Duodenal mucosa (tissue), 2 donors: ENCODE measurements around the gene GJD2.

Source experiments
- H3K27ac ChIP-seq: one replicate; pipeline ENCODE4 v1.7.0; 2013; ENCODE audit warnings: low read depth, low read length
- H3K27me3 ChIP-seq, 2 donors: one replicate each; pipeline ENCODE4 v1.7.0; 2013; ENCODE audit warnings: low read length in 2 of 2, control low read depth in 1 of 2; ENCODE audit not compliant: insufficient read depth in 2 of 2, control insufficient read depth in 1 of 2
- H3K36me3 ChIP-seq, 2 donors: one replicate each; pipeline ENCODE4 v1.7.0; 2013; ENCODE audit warnings: low read length in 2 of 2, control low read depth in 1 of 2; ENCODE audit not compliant: insufficient read depth in 2 of 2, control insufficient read depth in 1 of 2
- H3K4me1 ChIP-seq, 2 donors: one replicate each; pipeline ENCODE4 v1.7.0; 2013; ENCODE audit warnings: low read length in 2 of 2, control low read depth in 1 of 2; ENCODE audit not compliant: insufficient read depth in 2 of 2, control insufficient read depth in 1 of 2
- H3K4me3 ChIP-seq, 2 donors: one replicate each; pipeline ENCODE4 v1.7.0; 2013; ENCODE audit warnings: low read length in 2 of 2, low read depth in 1 of 2
- H3K9ac ChIP-seq, 2 donors: one replicate each; pipeline ENCODE4 v1.7.0; 2013; ENCODE audit warnings: low read length in 2 of 2, low read depth in 1 of 2
- H3K9me3 ChIP-seq, 2 donors: one replicate each; pipeline ENCODE4 v1.7.0; 2013; ENCODE audit warnings: low read length in 2 of 2, control low read depth in 1 of 2; ENCODE audit not compliant: control insufficient read depth in 1 of 2

The GJD2 gene

DNA sequence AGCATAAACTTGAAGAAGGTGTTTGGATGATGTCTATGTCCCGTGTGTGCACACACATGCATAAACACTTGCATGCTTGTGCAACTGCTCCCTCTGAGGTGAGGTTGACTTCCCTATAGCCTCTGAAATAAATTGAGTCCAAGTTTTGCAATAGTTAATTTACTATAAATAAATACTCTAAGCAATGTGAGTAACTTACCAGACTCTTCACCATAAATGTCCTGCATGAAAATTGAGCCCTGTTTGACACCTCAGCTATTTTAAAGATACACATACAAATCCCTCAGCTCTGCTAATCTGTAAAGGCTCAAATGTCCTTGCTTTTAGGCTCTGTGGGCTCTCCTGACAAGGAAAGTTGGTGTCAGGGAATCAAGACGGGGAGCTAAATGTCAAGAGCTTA is 37.1 kb downstream of the GJD2 start:
- Histone ChIP-seq H3K9ac (no peak overlapping the region), H3K27ac (no peak overlapping the region)

DNA sequence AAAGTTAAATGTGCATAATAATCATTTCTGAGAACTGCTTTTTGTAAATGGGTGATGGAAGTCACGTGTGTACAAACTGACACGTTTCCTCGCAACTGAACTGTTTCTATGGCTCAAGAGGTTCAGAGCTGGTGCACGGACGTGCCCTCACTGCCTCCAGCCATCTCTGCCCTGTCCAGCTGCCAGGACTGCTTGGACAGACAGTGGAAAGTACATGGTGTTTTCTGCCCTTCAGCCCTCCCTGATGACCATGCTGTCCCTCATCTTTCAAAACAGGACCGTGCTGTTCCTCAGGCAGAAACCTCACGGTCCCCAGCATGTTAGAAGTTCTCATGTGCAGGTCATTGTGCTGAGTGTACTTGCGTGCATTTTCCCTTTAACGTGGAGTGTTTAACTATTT is 38.7 kb downstream of the GJD2 start:
- Histone ChIP-seq H3K4me1 (no peaks in the 10 kb centered on the region), H3K27me3 (peaks cover 3 to 5% of the 10 kb centered on the region in 2 donors), H3K4me3 (no peak overlapping the region), H3K27ac (no peak overlapping the region), H3K36me3 (no peaks in the 10 kb centered on the region), H3K9me3 (no peaks in the 10 kb centered on the region), H3K9ac (no peak overlapping the region)

More for the DNA sequence above, 37.1 kb downstream of the GJD2 start:
- Histone ChIP-seq H3K27me3 (peaks cover 7 to 14% of the 10 kb centered on the region in 2 donors), H3K9me3 (no peaks in the 10 kb centered on the region), H3K4me3 (no peak overlapping the region), H3K4me1 (peaks cover 0 to 4% of the 10 kb centered on the region in 2 donors), H3K36me3 (no peaks in the 10 kb centered on the region)

DNA sequence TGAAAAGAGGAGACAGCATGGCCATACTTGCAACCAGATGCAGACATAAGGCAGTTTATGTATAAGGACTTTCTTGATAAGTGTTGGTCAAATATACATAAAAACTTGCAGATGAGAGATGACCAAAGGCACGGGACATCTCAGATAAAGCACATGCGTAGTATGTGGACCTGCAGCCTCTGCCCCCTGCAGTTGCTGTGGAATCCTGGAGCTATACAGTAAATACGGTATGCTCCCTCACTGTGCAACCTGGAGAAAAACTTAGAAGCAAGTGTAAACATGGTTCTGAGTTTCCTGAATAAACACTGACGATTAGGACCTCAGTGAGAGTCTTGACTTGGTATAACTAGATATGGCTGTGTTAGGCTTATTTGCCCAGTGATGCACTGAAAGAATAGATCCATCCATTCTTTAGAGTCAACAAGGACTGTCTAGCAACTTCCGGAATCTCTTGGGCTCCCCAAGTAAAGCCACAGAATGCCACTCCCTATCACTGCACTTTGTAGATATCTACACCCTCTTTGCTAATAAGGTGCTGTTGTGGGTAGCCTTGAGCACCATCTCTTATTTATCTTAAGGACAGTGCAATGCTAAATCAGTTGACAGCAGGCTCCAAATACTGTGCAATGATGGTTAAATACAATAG is 40.2 kb downstream of the GJD2 start:
- Histone ChIP-seq H3K36me3 (no peaks in the 10 kb centered on the region), H3K4me1 (no peaks in the 10 kb centered on the region), H3K9me3 (no peaks in the 10 kb centered on the region), H3K27me3 (peaks cover 3 to 4% of the 10 kb centered on the region in 2 donors), H3K27ac (no peak overlapping the region), H3K4me3 (no peak overlapping the region), H3K9ac (no peak overlapping the region)

DNA sequence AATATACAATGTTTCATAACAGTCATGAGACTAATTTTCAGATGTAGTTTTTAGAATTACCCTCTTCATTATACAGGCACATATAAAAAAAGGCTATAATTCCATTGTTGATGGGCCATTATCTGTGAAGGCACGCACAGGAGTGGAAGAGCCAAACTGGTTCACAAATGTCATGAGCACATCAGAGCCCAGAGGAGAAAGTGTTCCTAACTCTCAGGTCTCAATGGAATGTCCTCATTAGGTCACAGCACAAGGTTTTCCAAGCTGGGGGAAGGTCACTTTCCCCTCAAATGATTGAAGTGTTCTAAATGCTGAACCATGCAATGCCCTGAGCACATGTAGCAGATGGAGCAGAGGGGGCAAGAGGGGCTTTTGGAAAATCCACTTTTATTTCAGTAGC is 41.2 kb downstream of the GJD2 start:
- no peak overlapping the region for H3K4me3 ChIP-seq
- peaks cover 3 to 4% of the 10 kb centered on the region in 2 donors for H3K27me3 ChIP-seq
- no peaks in the 10 kb centered on the region for H3K4me1 ChIP-seq
- H3K27ac ChIP-seq: no peak overlapping the region
- H3K9ac ChIP-seq: no peak overlapping the region
- no peaks in the 10 kb centered on the region for H3K36me3 ChIP-seq
- no peaks in the 10 kb centered on the region for H3K9me3 ChIP-seq

DNA sequence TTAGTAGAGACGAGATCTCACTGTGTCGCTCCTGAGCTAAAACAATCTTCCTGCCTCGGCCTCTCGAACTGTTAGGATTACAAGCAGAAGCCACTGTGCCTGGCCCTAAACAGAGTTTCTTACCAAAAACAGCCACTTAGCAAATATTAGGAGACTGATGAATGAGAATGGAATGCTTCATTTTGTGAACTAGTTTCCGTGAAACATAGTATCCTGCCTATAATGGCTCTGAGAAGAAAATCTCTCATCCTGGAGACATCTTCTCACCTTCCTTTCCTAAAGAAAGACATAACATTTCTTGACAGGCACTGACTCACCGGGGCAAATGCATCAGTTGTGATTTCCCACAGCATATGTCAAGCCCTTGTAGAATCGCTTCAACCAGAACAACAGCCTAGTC is 44.9 kb downstream of the GJD2 start:
- no peak overlapping the region for H3K4me3 ChIP-seq
- H3K4me1 ChIP-seq: no peaks in the 10 kb centered on the region
- no peak overlapping the region for H3K27ac ChIP-seq
- H3K9me3 ChIP-seq: no peaks in the 10 kb centered on the region
- no peak overlapping the region for H3K9ac ChIP-seq
- H3K27me3 ChIP-seq: peaks cover 0 to 4% of the 10 kb centered on the region in 2 donors
- no peaks in the 10 kb centered on the region for H3K36me3 ChIP-seq

DNA sequence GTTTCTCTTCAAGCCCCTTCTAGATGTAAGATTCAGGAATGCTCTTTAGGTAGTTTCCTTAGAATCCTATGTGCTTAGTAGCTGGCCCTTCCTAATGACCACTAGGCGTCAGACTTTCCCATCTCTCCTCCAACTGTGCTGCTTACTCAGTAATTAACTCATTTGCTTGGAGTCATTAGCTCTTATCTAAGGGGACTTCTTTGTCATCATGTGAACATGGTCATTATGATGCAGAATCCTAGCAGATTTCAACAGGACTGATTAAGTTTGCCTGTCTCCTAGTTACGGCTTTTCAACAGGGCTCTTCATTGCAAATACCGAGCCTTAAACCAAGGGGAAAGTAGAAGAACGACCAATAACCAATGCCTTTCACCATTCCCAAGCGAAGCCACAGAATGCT is 46.4 kb downstream of the GJD2 start:
- H3K4me1 ChIP-seq: no peaks in the 10 kb centered on the region
- H3K27me3 ChIP-seq: peaks cover 0 to 4% of the 10 kb centered on the region in 2 donors
- no peaks in the 10 kb centered on the region for H3K36me3 ChIP-seq
- H3K9ac ChIP-seq: no peak overlapping the region
- H3K4me3 ChIP-seq: no peak overlapping the region
- H3K27ac ChIP-seq: no peak overlapping the region
- H3K9me3 ChIP-seq: no peaks in the 10 kb centered on the region

DNA sequence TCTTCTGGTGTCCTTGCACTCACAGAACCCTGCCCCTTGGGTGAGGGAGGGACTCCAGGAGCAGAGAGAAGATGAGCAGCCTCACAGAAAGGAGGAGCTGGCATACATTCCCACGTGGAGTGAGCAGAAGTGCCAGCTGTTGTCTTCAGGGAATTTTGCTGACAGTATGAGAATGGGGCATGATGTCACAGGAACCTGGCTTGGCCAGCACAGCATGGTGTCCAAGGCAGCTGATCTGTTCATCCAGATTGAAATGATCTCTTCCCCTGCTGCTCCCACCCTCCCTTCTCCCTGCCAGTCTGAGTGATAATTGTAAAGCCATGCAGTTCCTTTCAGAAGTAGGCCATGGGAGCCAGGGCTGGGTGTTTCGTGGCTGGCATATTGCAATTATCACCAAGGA is 53.3 kb downstream of the GJD2 start:
- H3K27me3 ChIP-seq: no peaks in the 10 kb centered on the region
- H3K4me3 ChIP-seq: no peak overlapping the region
- no peaks in the 10 kb centered on the region for H3K36me3 ChIP-seq
- H3K9me3 ChIP-seq: no peaks in the 10 kb centered on the region
- no peaks in the 10 kb centered on the region for H3K4me1 ChIP-seq
- no peak overlapping the region for H3K9ac ChIP-seq
- no peak overlapping the region for H3K27ac ChIP-seq
